Activated CD8-positive, alpha-beta memory T cell treated with anti-CD3 and anti-CD28 coated beads for 48 hours (primary cell): ENCODE data around the gene ABRACL.
"Not testable (repeated sequence)": the region's sequence is repeated elsewhere in the genome, so short reads cannot be mapped to it uniquely, and the experiment has no call there.

ENCODE experiments used
- DNase-seq, 3 experiments: peaks; one replicate each; pipeline ENCODE4 v3.0.0-alpha.2; 2020; ENCODE audit warnings: low read depth in 2 of 3, low spot score in 2 of 3

The ABRACL gene

GRCh38 chr6:139010674-139011073 is 17.9 kb upstream of the ABRACL start:
- DNase-seq: no peak

- no peak for DNase-seq
Measured at GRCh38 chr6:139011980-139012379, 16.6 kb upstream of the ABRACL start.

GRCh38 chr6:139013185-139013800 is 15.3 kb upstream of the ABRACL start:
- no peak for DNase-seq

- no peak for DNase-seq
Measured at GRCh38 chr6:139014945-139015344, 13.6 kb upstream of the ABRACL start.

- no peak for DNase-seq
Measured at GRCh38 chr6:139016337-139017213, 12.0 kb upstream of the ABRACL start.

- DNase-seq: no peak
Measured at GRCh38 chr6:139017227-139017626, 11.3 kb upstream of the ABRACL start.

GRCh38 chr6:139019722-139020121 is 8.8 kb upstream of the ABRACL start:
- no peak for DNase-seq

GRCh38 chr6:139020689-139021088 is 7.9 kb upstream of the ABRACL start:
- DNase-seq: no peak

- DNase-seq: not testable (repeated sequence)
Measured at GRCh38 chr6:139025416-139025815, 3.1 kb upstream of the ABRACL start.

- peak in 1 of 3 experiments; percentile 6 for DNase-seq
Measured at GRCh38 chr6:139027620-139028182, 844 bp upstream of the ABRACL start.

GRCh38 chr6:139028215-139028657 is 309 bp upstream of the ABRACL start:
- DNase-seq: no peak

- peak in 1 of 3 experiments; percentile 6 for DNase-seq
Measured at GRCh38 chr6:139029470-139030227, 1.1 kb downstream of the ABRACL start.

GRCh38 chr6:139030228-139030963 is 1.9 kb downstream of the ABRACL start:
- DNase-seq: no peak

GRCh38 chr6:139037490-139037889 is 8.9 kb downstream of the ABRACL start:
- no peak for DNase-seq

- no peak for DNase-seq
Measured at GRCh38 chr6:139044250-139044649, 15.7 kb downstream of the ABRACL start.

GRCh38 chr6:139047677-139048076 is 19.1 kb downstream of the ABRACL start:
- no peak for DNase-seq

- DNase-seq: not testable (repeated sequence)
Measured at GRCh38 chr6:139048912-139049311, 20.4 kb downstream of the ABRACL start.

- DNase-seq: not testable (repeated sequence)
Measured at GRCh38 chr6:139050131-139050769, 21.7 kb downstream of the ABRACL start.

- DNase-seq: no peak
Measured at GRCh38 chr6:139050770-139051313, 22.3 kb downstream of the ABRACL start.
